HG02973 (cell line): ENCODE data around the gene PGM5.
A peak's percentile ranks its signal among the peaks of the same experiment; 100 is the strongest.

ENCODE experiments used
- ATAC-seq: cut with Tn5 transposase; IDR thresholded peaks from one replicate; pipeline ENCODE4 v1.9.1; 2021; ENCODE audit warnings: moderate library complexity; ENCODE audit not compliant: unreplicated experiment

The PGM5 gene

DNA sequence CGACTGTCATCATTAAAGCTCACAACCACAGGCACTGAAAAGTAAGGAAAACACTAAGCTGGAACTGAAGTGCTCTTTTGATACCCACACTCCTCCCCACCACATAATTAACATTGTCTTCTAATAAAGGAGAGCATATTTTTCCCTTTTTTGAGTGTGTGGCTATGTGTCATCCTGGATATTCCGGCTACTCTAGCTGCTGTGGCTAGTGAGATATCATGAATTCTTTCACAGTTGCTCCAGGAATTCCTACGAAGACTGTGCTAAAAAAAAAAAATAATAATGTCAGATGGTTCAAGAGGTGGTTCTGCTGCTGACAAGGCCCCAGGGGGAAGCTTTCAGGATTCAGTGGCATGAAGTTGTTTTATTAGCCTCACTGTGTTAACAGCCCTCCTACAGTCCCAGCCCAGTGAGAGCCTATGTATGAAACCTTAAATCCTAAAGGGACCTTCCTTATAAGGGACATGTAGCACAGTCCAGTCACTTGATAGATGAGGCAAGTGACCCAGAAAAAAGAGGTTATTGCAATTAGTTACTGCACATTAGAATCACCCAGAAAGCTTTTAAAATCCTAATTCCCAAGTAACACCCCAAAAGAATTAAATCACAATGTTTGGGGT lies 137.7 kb downstream of the PGM5 start:
- no peak for ATAC-seq

DNA sequence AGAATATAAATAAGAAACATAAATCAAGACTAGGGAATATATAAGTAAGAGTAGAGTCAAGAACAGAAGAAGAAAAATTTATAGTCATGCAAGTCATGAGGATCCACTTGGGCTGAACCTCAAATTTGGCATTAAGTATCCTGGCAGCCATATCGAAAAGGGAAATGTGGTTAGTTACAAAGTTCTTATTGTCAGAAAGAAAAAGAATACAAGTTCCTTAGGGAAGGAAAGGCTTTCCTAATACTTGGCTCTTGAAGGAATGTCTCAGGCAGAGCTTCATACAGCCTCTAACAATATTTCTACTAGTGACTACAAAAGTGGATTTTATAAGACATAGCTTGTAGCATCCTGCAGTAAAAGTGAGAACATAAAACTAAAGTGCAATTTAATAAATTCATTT lies 138.8 kb downstream of the PGM5 start:
- no peak for ATAC-seq

DNA sequence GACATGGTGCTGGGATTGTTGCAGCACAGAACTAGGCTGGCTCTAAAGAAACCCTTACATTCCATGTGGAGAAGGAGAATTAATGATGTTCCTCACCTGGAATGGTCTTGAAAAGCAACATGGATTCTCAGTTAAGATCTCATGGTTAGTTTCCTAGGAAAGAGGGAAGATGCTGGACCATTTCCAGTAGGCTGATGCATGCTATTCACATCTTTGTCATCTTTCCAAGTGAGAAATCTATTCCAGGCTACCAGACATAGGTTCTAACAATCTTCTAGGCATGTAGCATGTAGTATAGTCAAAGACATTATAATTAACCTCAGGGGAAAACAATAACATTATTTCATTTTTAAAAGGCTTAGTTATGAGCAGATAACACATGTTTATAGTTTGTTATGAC lies 139.9 kb downstream of the PGM5 start:
- no peak for ATAC-seq

DNA sequence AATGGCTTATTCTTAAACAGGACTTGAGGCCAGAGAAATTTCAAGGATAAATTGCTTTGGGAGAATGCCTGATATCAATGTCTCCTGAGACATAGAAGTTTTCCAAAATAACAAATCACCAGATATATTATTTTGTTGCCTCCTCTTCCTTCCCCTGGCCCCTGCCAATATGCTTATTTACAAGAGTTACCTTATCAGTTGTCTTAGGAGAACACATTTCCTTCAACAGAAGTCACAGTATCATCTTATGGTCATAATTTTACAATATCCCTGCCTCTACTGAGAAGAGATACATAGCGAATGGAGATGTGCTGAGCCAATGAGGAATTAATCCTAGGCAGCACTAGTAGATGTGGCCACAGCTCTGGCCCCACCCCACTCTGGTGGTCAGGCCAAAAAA lies 141.2 kb downstream of the PGM5 start:
- no peak for ATAC-seq

DNA sequence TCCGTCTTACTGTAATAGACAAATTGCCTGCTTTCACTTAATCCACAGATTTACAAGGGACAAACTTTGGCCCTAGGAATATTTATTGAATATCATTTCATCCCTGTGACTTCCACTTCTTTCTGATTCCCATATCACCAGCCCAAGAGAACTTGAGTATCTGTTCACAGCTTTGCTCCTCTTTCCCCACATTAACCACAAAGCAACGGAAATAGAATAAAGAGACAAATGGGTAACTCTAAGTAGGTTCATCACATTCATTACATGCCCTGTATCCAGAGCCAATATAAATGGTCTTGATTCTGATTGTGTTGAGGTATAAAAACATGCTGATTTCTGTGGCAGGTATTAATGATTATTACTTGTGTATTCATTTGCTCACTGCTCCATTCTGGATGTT lies 142.4 kb downstream of the PGM5 start:
- ATAC-seq, result no peak

DNA sequence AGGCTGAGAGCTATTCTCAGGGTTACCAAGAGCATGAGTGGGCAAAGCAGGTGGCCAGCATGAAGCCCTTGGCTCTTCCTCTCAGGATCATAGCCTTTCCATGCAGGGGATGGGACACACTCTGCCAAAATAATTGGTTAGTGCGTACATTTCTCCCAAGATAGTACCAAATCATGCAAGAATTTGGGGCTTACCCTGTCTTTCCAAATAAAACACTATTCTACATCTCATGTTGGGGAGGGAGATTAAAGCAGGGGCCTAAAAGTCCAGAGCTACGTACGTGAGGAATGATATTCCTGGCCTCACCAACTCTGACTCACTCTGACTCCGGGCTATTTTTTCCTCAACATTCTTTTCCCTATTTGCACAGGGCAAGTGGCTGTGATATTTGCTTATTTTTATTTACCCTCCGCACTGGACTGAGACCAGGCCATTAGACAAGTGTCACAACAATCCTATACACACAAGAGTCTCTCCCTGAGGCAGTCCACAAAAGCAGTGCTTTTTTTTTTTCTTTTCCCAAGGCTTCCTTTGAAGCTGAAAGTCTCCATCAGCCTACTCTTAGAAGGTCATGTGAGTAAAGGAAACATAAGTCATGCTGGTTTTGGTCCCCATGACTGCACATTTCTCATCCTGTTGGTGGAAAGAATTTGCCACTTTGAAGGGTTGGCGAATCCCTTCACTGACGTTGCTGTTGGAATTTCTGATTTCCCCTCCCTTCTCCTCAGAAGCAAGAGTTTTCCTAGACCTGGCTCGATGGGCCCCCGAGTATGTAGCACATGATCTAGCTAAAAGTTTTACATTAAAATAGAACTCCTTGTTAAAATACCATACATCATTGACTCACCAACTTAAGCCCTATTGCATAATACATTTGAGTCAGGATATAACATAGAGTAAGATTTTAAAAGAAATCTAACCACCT lies 144.3 kb downstream of the PGM5 start:
- ATAC-seq, result no peak

DNA sequence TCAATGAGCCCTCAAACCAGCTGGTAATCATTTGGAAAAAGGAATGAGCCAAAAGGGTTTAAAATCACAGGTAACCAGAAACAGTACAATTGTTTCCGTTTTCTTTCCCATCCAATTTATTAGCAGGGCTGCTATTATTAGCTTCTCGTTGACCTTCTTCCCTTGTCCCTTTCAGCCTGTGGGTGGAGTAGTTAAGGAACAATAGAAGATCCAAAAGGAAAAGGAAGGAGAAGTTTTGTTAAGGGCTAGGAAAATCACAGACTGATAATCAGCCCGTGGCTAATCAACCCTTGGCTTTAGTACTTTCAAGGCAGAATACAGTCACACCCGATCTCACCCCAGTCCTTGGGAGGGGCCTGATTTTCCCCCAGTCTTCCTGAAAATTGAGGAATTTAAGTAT lies 145.9 kb downstream of the PGM5 start:
- no peak for ATAC-seq

DNA sequence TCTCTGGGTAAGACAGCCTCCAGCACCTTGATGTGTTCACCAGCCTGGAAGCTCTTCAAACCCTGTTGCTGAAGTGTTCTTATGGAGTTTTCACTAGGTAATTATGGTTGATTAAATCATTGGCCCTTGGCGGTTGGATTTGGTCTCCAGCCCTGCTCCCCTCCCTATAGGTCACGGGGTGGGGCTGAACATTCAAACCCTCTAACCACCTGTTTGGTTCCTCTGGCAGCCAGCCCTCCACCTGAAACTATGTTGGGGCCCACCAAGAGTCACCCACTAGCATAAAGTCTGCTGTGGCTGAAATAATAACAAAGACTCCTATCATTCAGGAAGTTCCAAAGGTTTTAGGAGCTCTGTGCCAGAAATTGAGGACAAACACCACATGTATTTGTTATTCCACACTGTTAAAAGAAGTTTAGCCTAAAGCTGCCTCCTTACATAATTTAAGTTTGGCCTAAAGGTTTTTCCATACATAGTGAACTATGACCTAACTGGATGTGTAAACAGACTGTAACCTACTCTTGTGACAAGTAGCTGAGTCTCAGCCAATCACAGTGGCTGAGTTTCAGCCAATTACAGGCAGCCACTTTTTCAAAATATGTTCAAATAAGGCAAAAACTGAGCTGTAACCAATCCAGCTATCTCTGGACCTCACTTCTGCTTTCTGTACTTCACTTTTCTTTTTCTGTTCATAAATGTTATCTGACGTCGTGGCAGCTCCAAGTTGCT lies 149.4 kb downstream of the PGM5 start:
- peak; percentile 60 for ATAC-seq

DNA sequence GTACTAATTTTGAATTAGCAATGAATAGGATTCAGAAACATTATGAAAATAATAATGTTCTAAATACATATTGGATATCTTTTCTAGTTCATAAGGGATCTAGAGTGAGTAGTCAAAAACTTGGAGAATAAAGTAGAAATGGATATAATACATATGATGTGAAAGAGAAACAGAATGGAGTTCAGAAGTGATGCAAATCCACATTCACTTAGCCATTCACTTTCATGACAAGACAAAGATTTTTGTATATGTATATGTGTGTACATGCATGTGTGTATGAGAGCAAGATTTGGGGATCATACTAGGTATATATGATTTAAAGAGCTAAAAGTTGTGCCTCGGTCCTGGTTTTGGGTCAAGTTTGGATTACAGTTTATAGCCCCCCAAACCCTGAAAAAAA lies 150.1 kb downstream of the PGM5 start:
- ATAC-seq, result no peak

DNA sequence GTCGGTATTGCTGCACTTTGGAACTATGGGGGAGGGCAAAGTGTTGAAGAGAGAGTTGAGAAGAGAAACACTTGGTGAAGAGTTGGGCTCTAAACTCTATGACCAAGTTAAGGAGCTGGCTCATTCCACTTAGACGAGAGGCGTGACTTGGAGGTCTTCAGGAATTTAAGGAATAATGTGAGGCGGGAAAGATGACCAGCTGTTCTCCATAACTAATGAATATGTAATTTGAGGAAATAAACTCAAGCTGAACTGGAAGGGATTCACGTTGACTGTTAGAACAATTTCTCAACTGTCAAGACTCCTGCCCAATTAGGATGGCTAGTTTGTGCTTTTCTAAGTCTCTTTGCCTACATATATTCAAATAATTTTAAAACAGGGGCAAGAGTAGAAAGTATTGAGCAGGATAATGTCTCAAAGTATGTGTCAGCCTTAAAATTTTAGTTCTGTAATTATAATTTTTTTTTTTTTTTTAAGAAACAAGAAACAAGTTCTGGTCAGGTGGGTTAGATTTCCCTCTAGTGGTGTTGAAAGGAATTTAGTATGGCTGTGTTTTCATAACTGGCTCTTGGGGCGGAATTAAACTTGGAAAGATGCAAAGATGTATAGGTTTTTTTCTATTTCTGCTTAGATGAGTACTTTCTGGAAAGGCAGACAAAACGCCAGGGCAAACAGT lies 150.9 kb downstream of the PGM5 start:
- no peak for ATAC-seq

DNA sequence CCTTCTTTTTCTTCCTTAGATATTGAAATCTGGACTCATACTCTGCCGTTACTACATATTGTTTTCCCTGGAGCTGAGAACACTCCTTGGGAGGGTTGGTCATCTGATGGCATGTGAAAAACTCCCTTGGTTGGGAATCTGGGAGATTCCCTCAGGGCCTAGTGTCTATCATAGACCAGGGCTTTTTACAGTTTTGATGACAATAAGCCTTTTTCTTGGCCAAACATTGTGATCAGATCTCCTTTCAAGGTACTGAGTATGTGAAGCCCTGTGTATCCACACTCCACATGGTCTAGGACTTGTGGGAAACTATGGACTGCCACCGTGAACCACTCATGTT lies 151.4 kb downstream of the PGM5 start:
- ATAC-seq, result no peak

DNA sequence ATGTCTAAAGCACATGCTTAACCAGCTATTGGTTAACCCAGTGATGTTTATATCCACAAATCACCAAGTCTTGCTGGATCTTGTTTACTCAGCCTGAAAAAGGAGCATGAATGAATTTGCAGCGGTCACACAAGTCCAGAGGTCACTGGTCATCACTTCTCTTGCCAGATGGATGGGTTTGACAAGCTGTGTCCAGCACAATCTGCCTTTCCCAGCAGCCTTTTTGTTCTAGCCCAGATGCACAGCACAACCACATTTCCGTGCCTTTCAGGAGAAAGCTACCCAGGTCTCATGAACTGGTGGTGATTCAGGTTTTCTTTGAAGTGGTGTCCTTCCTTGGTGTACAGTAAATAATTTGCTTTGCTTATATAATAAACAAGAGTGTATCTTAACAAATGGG lies 152.1 kb downstream of the PGM5 start:
- no peak for ATAC-seq

DNA sequence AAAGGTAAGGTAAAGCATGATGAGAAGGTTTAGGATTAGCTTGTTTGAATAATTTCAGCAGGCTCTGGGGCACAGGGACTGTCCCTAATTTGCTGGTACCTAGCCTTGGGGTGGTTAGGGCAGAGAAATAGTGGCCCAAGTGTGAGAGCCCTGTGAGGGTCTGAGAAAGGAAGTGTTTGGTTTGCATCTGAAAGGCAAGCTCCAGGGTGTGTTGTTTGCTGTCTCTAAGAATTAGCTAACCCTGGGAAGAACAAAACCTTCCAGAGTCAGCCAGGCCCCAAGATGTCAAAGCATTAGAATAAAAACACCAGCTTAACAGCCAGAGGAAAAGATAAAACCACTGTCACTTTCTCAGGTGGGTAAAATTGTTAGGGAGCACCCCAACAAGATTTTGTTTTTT lies 153.3 kb downstream of the PGM5 start:
- ATAC-seq, result no peak

DNA sequence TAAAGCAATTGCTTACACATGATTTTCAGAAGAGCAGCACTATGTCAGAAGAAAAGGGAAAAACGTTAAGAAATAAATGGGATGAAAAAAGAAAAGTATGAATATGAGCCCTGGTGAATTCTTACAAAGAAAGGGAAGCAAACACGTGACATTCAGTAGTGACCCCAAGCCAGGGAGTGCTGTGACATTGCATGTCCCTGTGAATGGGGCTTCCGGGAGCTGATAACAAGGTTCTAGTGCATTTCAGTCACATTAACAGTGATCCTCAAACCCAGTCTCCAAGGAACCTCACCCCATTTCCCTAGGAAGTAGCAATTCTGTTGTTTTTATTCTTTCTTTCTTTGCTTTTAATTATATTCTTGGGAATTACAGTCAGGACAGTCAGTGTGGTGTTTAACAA lies 157.0 kb downstream of the PGM5 start:
- no peak for ATAC-seq

DNA sequence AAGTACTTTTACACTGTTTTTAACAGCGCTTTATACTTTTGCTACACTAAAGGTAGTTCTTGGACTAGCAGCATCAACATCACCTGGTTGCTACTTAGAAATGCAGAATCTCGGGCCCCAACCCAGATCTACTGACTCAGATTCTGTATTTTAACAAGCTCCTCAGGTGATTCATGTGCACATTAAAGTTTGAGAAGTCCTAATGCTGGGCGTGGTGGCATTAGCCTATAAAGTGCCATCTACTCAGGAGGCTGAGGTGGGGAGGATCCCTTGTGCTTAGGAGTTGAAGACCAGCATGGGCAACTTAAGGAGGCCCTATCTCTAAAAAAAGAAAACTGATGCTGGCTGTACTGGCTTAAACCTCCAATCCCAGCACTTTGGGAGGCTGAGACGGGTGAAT lies 157.6 kb downstream of the PGM5 start:
- ATAC-seq, result no peak

DNA sequence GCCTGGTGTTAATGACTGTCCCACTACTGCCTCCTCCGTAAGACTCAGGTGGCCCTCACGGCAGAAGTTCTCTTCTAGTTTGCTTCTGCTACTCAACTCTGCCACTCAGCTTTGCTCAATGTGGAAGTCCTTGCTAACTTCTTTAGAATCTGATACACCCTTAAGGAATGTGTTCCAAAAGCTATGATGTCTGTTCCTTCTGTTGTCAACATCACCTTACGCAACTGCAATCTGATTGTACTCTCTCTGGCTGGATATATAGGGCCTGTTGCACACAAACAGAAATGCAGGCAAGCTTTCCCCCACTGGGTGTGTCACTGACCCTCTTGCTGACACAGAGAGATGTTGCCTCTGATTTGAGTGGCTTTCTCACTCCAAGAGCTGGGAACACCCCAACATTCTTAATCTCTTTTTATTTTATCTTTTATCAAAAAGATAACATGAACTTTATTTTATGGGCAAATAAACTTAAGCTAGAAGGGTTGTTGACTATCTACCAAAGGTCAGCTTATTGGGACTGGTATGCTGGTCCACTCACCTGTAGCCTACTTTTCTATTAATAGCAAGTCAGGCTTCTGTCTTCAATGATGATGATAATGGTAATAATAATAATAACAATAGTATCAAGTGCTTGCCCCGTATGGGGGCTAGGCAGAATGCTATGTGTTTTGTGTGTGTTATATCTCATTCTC lies 159.1 kb downstream of the PGM5 start:
- ATAC-seq, result no peak

DNA sequence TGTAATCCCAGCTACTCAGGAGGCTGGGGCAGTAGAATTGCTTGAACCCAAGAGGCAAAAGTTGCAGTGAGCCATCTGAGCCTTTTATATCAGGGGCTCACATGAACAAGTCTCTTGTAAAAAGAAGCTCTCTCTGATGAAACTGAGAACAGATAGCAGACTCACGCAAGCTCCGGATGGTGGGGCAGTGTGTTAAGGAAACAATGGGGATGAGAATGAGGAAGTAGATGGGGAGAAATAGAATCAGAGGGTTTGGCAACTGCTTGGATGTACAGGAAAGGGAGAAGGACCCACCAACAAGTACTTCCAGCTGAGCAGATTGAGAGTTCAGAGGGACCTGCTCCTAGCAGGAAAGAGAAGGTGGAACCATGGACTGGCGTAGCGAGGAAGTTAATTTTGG lies 165.7 kb downstream of the PGM5 start:
- ATAC-seq, result no peak

DNA sequence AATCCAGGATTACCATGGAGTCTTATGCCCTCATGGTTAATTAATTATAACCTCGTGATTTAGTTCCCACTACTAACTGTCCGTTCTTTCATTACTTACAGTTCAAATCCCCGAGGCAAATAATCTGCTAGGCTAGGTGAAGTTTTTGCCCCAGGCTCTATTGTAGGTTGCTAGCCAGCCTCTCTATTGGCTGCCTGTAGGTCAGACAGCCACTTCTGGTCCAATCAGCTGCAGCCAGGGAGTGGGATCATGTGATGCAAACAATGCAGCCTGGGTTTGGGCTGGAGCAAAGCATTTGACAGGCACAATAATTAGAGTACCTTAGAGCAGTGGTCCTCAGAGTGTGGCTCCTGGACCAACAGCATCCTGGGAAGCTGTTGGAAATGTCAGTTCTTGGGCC lies 166.5 kb downstream of the PGM5 start:
- no peak for ATAC-seq

DNA sequence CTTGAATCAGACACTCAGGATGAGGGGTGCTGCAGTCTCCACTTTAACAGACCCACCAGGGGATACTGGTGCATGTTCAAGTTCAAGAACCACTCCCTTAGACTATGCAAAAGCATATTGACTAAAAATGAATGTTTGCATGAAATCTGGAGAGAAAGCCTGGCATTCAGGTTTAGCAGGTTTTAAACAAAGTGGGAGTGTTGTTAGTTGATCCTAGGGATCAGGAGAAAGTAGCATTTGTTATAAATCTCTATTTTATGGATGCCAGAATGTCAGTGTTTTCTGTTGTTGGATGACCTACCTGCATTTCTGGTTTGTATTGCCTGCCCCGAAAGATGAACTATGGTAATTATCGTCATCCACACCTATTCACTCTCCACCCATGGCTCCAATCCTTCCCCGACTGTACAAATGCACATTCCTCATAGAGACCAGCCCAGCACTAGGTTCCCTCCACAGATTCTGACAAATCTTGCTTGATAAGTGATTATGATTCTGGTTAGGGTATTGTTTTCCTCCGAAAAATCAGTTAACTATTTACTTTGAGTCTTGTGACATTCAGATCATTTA lies 167.0 kb downstream of the PGM5 start:
- ATAC-seq, result no peak

DNA sequence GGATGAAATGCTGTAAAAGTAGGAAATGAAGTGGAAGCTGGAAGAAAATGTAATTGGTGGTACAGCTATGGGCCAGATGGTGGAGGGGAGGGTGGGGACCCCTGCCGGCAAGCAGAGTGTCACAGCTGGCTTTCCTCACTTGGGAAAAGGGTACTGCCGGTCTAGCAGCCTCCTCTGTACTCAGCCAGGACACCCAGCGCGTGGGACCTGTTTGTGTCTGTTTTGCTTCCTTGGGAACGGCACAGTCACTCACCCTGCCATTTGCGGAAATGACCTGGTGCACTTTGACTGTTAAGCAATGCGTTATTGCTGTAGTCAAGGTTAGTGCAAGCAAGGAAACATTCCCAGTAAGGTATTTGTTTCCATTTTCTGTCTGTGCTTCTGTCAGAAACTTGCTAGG lies 174.2 kb downstream of the PGM5 start:
- no peak for ATAC-seq

DNA sequence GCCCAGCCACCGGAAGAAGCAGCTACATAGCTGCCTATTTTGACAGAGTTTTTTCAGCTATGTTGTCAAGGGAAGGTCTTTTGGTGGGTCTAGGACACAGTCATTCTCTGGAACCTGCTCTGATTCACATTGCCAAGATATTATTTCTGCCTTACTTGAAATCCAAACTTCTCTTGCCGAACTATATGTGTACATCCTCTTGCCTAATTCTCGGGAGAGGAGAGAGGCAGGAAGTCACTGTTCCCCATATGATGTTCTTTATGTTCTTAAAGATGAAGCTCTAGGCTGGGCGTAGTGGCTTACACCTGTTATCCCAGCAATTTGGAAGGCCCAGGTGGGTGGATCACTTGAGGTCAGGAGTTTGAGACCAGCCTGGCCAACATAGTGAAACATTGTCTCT lies 175.7 kb downstream of the PGM5 start:
- no peak for ATAC-seq
